Activated naive CD8-positive, alpha-beta T cell treated with anti-CD3 and anti-CD28 coated beads for 36 hours (primary cell): ENCODE data around the gene UPF2. TPM values are rescaled to one million over a fixed set of nuclear protein-coding genes. Genes with fewer than 3 reads are reported as not detected.

Experiments used
- DNase-seq: peaks from one replicate; pipeline ENCODE4 v3.0.0; 2021
- H3K27ac Mint-ChIP-seq: one replicate; pipeline ENCODE4 v1.8.0; 2022; ENCODE audit warnings: mild to moderate bottlenecking, moderate library complexity, mixed read lengths
- H3K27me3 Mint-ChIP-seq: one replicate; pipeline ENCODE4 v1.8.0; 2022; ENCODE audit warnings: mild to moderate bottlenecking, mixed read lengths
- H3K36me3 Mint-ChIP-seq: one replicate; pipeline ENCODE4 v1.8.0; 2021; ENCODE audit warnings: mild to moderate bottlenecking, mixed read lengths
- H3K4me1 Mint-ChIP-seq: one replicate; pipeline ENCODE4 v1.8.0; 2021; ENCODE audit warnings: mixed read lengths
- H3K4me3 Mint-ChIP-seq: one replicate; pipeline ENCODE4 v1.8.0; 2022; ENCODE audit warnings: mild to moderate bottlenecking, moderate library complexity, mixed read lengths
- H3K9me3 Mint-ChIP-seq: one replicate; pipeline ENCODE4 v1.8.0; 2022; ENCODE audit warnings: mixed read lengths
- total RNA-seq, 2 experiments: library from RNA; stranded (reverse); gene quantifications; one replicate each; pipeline ENCODE4 v1.2.3, GENCODE V29; 2021

UPF2 gene
- total RNA-seq, 2 experiments from 2014 or later = 35.8 to 38.2 TPM

DNA sequence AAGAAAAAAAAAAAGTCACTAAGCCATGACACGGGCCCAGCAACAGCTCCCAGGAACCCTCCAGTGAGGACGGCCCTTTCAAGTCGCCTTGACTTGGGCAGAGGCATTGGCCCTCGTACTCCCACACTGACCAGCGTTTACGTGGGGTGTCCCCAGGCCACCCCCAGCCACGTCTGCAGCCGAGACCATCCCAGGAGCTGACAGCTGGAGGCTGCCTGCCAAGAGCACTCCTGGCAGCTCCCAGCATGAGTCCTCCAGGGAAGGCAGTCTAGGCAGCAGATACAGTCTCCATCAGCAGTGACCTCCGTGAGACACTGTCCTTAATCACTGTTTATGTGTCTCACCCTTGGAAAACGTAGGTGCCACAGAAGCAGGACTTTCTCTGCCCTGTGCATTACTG lies 133.0 kb downstream of the UPF2 start:
- no peaks in the 10 kb centered on the region for H3K9me3 Mint-ChIP-seq
- no peak overlapping the region for H3K4me3 Mint-ChIP-seq
- H3K27me3 Mint-ChIP-seq = peaks cover 4% of the 10 kb centered on the region
- no peak overlapping the region for H3K27ac Mint-ChIP-seq
- DNase-seq = no peak
- no peaks in the 10 kb centered on the region for H3K4me1 Mint-ChIP-seq
- no peaks in the 10 kb centered on the region for H3K36me3 Mint-ChIP-seq

DNA sequence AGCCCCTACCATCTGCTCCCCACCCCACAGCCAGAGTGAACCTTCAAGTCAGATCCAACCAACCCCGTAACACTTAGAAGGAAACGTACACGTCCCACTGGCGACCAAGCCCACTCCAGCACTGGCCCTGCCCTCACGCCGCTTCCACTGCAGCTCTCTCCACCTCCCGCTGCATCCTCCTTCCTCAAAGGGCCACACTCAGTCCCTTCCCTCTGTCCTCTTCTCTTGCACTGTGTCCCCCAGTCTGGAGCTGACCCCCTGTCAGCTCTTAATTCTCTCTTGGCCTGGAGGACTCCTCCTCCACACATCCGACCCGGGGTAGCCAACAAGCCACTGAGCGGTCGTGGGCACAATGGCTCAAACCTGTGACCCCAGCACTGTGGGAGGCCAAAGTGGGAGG lies 133.6 kb downstream of the UPF2 start:
- Mint-ChIP-seq H3K27ac (no peak overlapping the region), H3K27me3 (peaks cover 4% of the 10 kb centered on the region), H3K4me1 (no peaks in the 10 kb centered on the region), H3K9me3 (no peaks in the 10 kb centered on the region), H3K36me3 (no peaks in the 10 kb centered on the region), H3K4me3 (no peak overlapping the region)
- no peak for DNase-seq

DNA sequence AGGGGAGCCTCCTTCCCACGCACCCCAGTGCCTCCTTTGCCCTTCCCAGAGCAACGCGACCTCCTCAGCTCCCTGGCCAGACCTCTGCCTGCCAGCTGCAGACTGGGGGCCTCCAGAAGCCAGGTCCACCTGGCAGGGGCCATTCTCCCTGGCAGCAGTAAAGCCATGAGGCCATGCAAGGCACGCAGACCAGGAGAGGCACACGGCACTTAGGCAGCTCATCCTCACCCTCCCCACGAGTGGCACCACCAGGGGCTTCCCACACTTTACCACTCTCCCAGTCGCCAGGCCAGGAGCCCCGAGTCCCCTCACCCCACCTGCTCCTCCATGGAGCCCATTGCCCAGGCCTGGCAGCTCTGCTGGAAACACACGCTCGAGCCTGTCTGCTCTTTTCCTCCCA lies 134.1 kb downstream of the UPF2 start:
- Mint-ChIP-seq H3K36me3 (no peaks in the 10 kb centered on the region), H3K4me1 (no peaks in the 10 kb centered on the region), H3K9me3 (no peaks in the 10 kb centered on the region), H3K27me3 (peaks cover 4% of the 10 kb centered on the region), H3K27ac (no peak overlapping the region), H3K4me3 (no peak overlapping the region)
- no peak for DNase-seq

DNA sequence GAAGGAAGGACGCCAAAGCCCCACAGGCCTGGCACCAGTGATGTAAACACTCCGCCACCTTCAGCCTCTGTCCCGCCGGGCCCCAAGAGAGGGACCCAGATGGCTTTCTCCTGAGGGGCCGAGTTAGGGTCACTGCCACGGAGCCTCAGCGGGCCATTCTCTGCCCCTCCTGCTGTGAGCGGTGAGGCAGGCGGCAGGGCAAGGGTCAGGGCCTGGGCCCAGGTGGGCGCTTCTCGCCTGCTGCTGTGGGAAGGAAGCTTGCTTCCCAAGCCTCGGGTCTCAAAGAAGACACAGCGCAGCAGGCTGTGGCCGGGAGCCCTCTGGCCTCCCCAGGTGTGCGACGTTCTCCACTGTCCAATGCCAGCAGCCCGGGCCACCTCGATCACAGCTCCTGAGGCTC lies 134.7 kb downstream of the UPF2 start:
- no peak for DNase-seq
- no peaks in the 10 kb centered on the region for H3K4me1 Mint-ChIP-seq
- H3K27me3 Mint-ChIP-seq = peaks cover 4% of the 10 kb centered on the region
- H3K27ac Mint-ChIP-seq = no peak overlapping the region
- no peaks in the 10 kb centered on the region for H3K9me3 Mint-ChIP-seq
- H3K4me3 Mint-ChIP-seq = no peak overlapping the region
- no peaks in the 10 kb centered on the region for H3K36me3 Mint-ChIP-seq

DNA sequence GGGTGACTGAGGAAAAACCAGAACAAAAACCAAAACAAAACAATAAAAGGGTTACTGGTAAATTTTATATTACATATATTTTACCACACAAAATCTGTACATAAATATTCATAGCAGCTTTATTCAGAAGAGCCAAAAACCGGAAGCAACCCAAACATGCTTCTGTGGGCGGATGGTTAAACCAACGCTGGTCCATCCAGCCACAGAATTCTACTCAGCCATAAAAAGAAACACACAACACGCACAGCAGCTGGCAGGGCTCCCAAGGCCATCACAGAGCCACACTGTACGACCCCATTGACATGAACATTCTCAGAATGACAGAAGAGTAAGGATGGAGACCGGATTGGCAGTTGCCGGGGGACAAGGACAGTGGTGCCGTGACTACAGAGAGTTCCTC lies 135.9 kb downstream of the UPF2 start:
- no peaks in the 10 kb centered on the region for H3K9me3 Mint-ChIP-seq
- H3K36me3 Mint-ChIP-seq = no peaks in the 10 kb centered on the region
- DNase-seq = no peak
- H3K4me1 Mint-ChIP-seq = no peaks in the 10 kb centered on the region
- peaks cover 4% of the 10 kb centered on the region for H3K27me3 Mint-ChIP-seq
- no peak overlapping the region for H3K4me3 Mint-ChIP-seq
- no peak overlapping the region for H3K27ac Mint-ChIP-seq

DNA sequence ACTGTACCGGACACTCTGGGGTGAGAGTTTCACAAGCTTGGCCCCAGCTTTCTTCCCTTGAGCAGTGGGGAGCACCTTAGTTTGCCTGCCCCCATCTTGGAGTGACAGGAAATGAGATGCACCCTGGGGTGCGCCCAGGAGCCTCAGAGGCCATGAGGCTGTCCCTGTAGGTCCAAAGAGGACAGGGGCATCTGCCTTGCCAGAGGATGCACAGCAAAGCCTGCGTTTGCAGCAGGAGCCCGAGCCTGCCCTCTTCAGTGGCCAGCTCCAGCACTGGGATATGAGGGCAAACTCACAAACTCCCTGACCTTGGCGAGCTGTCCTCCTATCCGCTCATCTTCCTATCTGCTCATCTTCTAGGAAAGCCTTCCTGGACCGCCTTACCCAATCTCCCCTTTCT lies 140.0 kb downstream of the UPF2 start:
- H3K4me1 Mint-ChIP-seq = no peaks in the 10 kb centered on the region
- DNase-seq = no peak
- no peak overlapping the region for H3K4me3 Mint-ChIP-seq
- H3K36me3 Mint-ChIP-seq = no peaks in the 10 kb centered on the region
- H3K27ac Mint-ChIP-seq = no peak overlapping the region
- H3K9me3 Mint-ChIP-seq = no peaks in the 10 kb centered on the region
- no peaks in the 10 kb centered on the region for H3K27me3 Mint-ChIP-seq

DNA sequence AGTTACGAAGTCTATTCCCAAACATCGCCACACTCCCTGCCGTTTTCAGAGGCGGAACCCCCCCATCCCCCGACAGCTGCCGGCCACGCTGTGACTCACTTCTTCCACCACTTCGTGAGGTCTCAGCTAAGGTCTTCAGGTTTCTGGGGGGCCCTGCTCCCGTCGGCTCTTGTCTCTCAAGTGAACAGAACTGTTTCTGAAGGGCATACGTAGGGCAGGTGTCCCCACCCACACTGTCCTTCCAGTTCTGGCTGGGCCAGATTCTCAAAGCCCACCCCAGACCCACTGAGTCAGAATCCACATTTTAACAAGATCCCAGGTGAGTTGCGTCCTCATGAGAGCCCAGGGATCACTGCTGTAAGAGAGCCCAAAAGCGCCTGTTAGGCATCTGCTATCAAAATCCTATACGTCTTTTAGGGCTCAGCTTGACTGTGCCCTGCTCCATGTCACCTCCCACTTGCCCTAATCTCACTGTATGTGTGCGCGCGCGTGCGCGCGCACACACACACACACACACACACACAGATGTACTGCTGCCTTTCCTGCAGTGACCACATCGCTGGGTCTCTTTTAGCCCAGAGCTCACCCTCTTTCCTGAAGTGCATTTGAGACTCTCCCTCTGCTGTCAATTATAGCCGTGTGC lies 140.7 kb downstream of the UPF2 start:
- Mint-ChIP-seq H3K4me3 (no peak overlapping the region), H3K27me3 (no peaks in the 10 kb centered on the region), H3K9me3 (no peaks in the 10 kb centered on the region), H3K4me1 (no peaks in the 10 kb centered on the region), H3K36me3 (no peaks in the 10 kb centered on the region), H3K27ac (no peak overlapping the region)
- DNase-seq = no peak

DNA sequence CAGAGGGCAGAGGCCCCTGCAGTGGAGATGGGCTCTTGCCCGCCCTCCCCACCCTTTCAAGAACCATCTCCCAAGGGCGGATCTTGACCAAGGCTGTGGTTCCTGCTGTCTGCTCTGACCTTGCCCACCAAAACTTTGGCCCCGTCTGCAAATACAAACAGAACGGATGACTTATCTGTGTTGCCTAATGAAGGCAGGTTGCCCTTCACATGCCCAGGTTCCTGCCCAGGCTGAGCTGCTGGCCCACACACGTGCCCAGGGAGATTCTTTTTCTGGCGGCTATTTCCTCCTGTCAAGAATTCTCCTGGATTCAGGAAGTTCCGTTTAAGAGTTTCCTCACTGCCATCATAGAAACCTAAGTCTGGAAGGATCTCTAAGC lies 141.2 kb downstream of the UPF2 start:
- Mint-ChIP-seq H3K36me3 (no peaks in the 10 kb centered on the region), H3K27ac (no peak overlapping the region), H3K27me3 (no peaks in the 10 kb centered on the region), H3K9me3 (no peaks in the 10 kb centered on the region), H3K4me1 (no peaks in the 10 kb centered on the region), H3K4me3 (no peak overlapping the region)
- no peak for DNase-seq

DNA sequence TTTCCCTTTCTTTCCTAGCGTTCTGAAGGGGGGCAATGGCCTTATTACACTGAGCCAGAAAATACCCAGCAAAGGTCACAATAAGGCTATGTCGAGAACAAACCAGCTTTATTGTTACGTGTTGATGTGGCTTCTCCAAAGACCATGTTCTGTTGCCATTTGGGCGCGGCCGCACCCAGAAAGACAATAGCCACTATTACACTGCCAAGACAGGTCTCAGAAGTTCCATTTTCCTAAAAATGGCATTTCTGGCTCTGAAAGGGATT lies 141.6 kb downstream of the UPF2 start:
- Mint-ChIP-seq H3K4me1 (no peaks in the 10 kb centered on the region), H3K9me3 (no peaks in the 10 kb centered on the region), H3K27me3 (no peaks in the 10 kb centered on the region), H3K36me3 (no peaks in the 10 kb centered on the region), H3K4me3 (no peak overlapping the region), H3K27ac (no peak overlapping the region)
- DNase-seq = no peak

DNA sequence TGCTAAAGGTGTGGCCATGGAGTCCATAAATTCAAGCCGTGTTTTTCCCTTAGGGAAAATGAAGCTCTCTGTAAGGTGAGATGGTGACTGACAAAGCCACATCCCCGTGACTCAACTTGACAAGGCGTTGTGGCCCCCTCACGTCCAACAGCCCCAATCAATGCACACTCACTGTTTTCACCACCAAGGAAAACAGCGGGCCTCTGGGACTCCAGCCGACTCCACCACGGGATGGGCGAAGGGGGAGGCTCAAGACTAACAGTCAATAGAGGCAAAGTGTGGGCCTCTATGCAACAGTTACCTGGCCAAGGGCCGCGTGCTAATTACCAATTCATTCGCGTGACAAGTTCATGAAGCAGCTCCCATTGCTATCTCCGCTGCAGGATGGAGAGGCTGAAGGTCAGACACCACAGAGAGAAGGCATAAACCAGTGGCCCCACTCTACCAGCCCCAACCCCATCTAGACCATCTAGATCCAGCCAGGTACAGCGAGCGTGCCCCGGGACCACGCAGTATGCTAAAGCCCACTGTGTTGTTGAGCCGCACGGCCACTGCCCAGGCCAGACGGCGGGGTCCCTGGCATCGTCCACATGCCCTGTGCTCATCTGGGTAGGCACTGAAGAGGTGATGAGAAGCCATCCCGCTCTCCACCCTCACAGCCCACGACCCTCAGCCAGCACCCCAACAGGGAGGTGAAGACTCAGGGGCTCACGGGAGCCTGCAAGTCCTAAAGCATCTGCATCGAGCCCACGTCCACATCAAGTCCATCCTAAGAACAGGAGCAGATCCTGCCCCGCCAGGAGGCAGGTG lies 143.3 kb downstream of the UPF2 start:
- Mint-ChIP-seq H3K27me3 (no peaks in the 10 kb centered on the region), H3K4me1 (no peaks in the 10 kb centered on the region), H3K27ac (no peak overlapping the region), H3K9me3 (no peaks in the 10 kb centered on the region), H3K4me3 (no peak overlapping the region), H3K36me3 (no peaks in the 10 kb centered on the region)
- DNase-seq = no peak

DNA sequence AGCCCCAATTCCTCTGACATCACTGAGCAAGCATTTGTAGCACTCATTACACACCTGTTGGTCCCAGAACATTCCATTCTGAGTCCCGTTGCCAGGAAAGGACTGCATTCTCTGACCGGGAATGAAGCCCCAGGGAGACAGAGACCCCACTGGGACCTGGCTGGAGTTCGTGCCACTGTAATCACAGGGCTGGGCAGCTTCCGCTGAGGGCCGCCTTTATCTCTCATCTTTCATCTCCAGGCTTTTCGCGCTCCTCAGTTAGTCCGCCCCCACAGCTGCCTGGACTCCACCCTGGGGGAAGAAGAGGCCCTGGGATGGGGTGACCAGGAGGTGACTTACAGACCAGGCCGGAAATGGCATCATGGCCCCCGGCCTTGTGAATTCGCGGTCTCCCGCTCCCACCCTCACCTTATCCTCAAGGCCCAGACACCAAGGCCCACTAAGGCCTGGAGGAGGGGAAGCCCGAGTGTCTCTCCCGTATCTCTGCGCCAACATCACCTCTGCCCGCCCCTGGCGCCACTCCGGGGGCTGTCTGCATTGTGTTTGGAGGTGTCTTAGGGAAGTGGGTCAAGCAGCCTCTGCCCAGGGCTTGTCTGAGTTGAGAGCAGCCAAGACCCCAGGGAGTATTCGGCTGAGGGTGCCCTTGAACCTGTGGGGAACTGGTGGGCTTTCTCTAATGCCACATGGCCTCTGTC lies 144.1 kb downstream of the UPF2 start:
- DNase-seq = no peak
- no peaks in the 10 kb centered on the region for H3K36me3 Mint-ChIP-seq
- no peaks in the 10 kb centered on the region for H3K4me1 Mint-ChIP-seq
- H3K27me3 Mint-ChIP-seq = no peaks in the 10 kb centered on the region
- no peaks in the 10 kb centered on the region for H3K9me3 Mint-ChIP-seq
- no peak overlapping the region for H3K4me3 Mint-ChIP-seq
- no peak overlapping the region for H3K27ac Mint-ChIP-seq

DNA sequence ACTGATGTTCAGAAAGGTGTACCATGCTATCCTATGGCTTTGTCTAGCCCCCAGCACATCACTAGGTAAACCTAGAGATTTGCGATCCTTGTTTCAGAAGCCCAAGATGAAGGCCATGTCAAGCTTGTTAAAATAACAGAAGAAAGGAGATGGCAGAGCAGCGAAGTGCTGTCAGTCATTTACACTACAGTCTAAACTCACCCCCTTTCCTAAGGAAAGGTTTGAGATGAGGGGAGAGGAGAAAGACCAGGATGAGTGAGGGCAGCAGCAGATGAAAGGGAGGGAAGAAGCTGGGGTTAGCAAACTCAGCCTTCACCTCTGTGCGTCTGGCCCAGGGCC lies 144.6 kb downstream of the UPF2 start:
- H3K9me3 Mint-ChIP-seq = no peaks in the 10 kb centered on the region
- no peaks in the 10 kb centered on the region for H3K36me3 Mint-ChIP-seq
- no peak for DNase-seq
- no peak overlapping the region for H3K4me3 Mint-ChIP-seq
- no peaks in the 10 kb centered on the region for H3K27me3 Mint-ChIP-seq
- H3K27ac Mint-ChIP-seq = no peak overlapping the region
- no peaks in the 10 kb centered on the region for H3K4me1 Mint-ChIP-seq

DNA sequence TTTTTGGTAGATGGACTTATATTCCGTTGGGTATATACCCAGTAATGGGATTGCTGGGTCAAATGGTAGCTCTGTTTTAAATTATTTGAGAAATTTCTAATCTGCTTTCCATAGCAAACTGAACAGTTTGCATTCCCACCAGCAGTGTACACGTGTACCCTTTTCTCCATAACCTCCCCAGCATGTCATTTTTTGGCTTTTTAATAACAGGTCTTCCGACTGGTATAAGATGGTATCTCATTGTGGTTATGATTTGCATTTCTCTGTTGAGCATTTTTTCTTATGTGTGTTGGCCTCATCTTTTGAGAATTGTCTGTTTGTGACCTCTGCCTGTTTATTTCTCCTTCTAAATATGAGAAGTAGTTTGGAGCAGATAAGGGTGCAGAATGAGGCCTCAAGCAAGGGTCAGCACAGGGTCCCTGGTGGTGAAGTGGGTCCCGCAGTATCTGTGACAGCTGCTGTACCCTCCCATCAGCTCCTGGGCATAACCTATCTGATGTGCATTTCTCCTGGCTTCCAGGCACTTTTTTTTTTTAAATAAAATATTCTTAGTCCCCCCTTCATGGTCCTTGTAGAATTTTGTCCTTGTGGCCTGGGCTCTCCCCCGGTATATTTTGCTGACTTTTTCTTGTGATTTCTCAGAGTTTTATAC lies 145.9 kb downstream of the UPF2 start:
- Mint-ChIP-seq H3K36me3 (no peaks in the 10 kb centered on the region), H3K4me1 (no peaks in the 10 kb centered on the region), H3K27ac (no peak overlapping the region), H3K4me3 (no peak overlapping the region), H3K27me3 (no peaks in the 10 kb centered on the region), H3K9me3 (no peaks in the 10 kb centered on the region)
- DNase-seq = no peak

DNA sequence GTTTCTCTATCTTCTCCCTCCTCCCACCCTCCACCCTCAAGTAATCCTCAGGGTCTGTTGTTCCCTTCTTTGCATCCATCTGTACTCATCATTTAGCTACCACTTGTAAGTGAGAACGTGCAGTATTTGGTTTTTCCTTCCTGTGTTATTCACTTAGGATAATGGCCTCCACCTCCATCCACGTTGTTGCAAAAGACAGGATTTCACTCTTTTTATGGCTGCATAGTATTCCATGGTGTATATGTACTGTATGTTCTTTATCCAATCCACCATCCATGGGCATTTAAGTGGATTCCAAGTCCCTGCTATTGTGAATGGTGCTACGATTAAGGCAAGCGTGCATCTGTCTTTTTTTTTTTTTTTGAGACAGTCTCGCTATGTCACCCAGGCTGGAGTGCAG lies 147.0 kb downstream of the UPF2 start:
- Mint-ChIP-seq H3K27me3 (no peaks in the 10 kb centered on the region), H3K4me1 (no peaks in the 10 kb centered on the region), H3K4me3 (no peak overlapping the region)

DNA sequence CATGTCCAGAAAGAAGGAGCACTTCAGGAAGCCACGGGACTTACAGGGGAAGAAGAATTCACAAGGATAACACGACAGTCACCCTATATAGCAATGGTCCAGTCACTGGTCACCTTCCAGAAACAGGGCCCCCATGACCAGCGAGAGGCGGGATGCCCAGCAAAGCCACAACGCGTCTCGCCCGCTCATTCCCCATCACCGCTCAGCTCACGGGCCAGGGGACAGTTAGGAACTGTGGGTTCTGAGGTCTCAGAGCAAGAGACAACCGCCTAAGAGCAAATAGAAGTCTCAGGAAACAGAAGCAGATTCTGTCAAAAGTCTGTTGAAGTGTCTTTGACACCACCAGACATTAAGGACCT lies 147.5 kb downstream of the UPF2 start:
- Mint-ChIP-seq H3K9me3 (no peaks in the 10 kb centered on the region), H3K36me3 (no peaks in the 10 kb centered on the region), H3K27me3 (no peaks in the 10 kb centered on the region), H3K27ac (no peak overlapping the region), H3K4me3 (no peak overlapping the region), H3K4me1 (no peaks in the 10 kb centered on the region)
- DNase-seq = no peak

More for the DNA sequence above, 147.0 kb downstream of the UPF2 start:
- Mint-ChIP-seq H3K9me3 (no peaks in the 10 kb centered on the region), H3K27ac (no peak overlapping the region), H3K36me3 (no peaks in the 10 kb centered on the region)
- DNase-seq = no peak
